Measurements from ENCODE around the gene NEURL2.
A peak's percentile ranks its signal among the peaks of the same experiment; 100 is the strongest.
"Not testable (repeated sequence)": the region's sequence is repeated elsewhere in the genome, so short reads cannot be mapped to it uniquely, and the experiment has no call there.

The NEURL2 gene

GRCh38 chr20:45882469-45883099 lies 8.4 kb downstream of the NEURL2 start:
- Histone ChIP-seq H3K36me3 (replicated peaks) (peaks cover 20% of the 10 kb centered on the region), H3K4me1 (no peaks in the 10 kb centered on the region), H3K27me3 (ENCODE audit: low read depth) (no peaks in the 10 kb centered on the region), H3K9me3 (no peaks in the 10 kb centered on the region), H3K4me3 (no peak overlapping the region)
- in situ Hi-C loops (cut with MboI; ENCODE audit: low sequenced_read_pairs): no loop called here
- no peak for DNase-seq (ENCODE audit: low spot score in 2 of 2)

GRCh38 chr20:45880988-45881788 lies 9.8 kb downstream of the NEURL2 start, which contains the start of gene ZSWIM1:
TSS of gene ZSWIM1 (plus strand) at chr20:45881227. CDS start at chr20:45882593, 1,366 bp downstream.
- peak; percentile 96 to 99 for DNase-seq (ENCODE audit: low spot score in 2 of 2)
- in situ Hi-C loops (cut with MboI; ENCODE audit: low sequenced_read_pairs): no loop called here
- no peaks in the 10 kb centered on the region for H3K4me1 ChIP-seq
- no peaks in the 10 kb centered on the region for H3K9me3 ChIP-seq
- peak within 1 kb of the TSS; percentile 51 for H3K4me3 ChIP-seq
- peaks cover 22% of the 10 kb centered on the region for H3K36me3 ChIP-seq (replicated peaks)
- no peaks in the 10 kb centered on the region for H3K27me3 ChIP-seq (ENCODE audit: low read depth)

GRCh38 chr20:45878076-45878761 lies 12.8 kb downstream of the NEURL2 start:
- no peak for DNase-seq (ENCODE audit: low spot score in 2 of 2)
- H3K9me3 ChIP-seq: no peaks in the 10 kb centered on the region
- peaks cover 14% of the 10 kb centered on the region for H3K36me3 ChIP-seq (replicated peaks)
- H3K27me3 ChIP-seq (ENCODE audit: low read depth): no peaks in the 10 kb centered on the region
- H3K4me1 ChIP-seq: no peaks in the 10 kb centered on the region
- in situ Hi-C loops (cut with MboI; ENCODE audit: low sequenced_read_pairs): no loop called here
- no peak overlapping the region for H3K4me3 ChIP-seq

- Histone ChIP-seq H3K27me3 (ENCODE audit: low read depth) (no peaks in the 10 kb centered on the region), H3K4me3 (no peak overlapping the region), H3K4me1 (no peaks in the 10 kb centered on the region), H3K9me3 (no peaks in the 10 kb centered on the region), H3K36me3 (replicated peaks) (peaks cover 2% of the 10 kb centered on the region; the same call in 1 of the 2 replicates)
- DNase-seq (ENCODE audit: low spot score in 2 of 2): no peak
- in situ Hi-C loops (cut with MboI; ENCODE audit: low sequenced_read_pairs): no loop called here
Measured at GRCh38 chr20:45874576-45874975, 16.4 kb downstream of the NEURL2 start.

DNA sequence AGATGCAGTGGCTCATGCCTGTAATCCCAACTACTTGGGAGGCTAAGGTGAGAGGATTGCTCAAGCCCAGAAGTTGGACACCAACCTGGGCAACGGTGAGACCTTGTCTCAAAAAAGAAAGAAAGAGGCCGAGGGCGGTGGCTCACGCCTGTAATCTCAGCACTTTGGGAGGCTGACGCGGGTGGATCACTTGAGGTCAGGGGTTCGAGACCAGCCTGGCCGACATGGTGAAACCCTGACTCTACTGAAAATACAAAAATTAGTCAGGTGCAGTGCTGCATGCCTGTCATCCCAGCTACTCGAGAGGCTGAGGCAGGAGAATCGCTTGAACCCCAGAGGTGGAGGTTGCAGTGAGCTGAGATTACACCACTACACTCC lies 16.9 kb downstream of the NEURL2 start:
- DNase-seq (ENCODE audit: low spot score in 2 of 2); H3K36me3 ChIP-seq (replicated peaks); H3K27me3 ChIP-seq (ENCODE audit: low read depth); H3K4me1 ChIP-seq; H3K9me3 ChIP-seq; in situ Hi-C loops (cut with MboI; ENCODE audit: low sequenced_read_pairs); H3K4me3 ChIP-seq: not testable (repeated sequence)

DNA sequence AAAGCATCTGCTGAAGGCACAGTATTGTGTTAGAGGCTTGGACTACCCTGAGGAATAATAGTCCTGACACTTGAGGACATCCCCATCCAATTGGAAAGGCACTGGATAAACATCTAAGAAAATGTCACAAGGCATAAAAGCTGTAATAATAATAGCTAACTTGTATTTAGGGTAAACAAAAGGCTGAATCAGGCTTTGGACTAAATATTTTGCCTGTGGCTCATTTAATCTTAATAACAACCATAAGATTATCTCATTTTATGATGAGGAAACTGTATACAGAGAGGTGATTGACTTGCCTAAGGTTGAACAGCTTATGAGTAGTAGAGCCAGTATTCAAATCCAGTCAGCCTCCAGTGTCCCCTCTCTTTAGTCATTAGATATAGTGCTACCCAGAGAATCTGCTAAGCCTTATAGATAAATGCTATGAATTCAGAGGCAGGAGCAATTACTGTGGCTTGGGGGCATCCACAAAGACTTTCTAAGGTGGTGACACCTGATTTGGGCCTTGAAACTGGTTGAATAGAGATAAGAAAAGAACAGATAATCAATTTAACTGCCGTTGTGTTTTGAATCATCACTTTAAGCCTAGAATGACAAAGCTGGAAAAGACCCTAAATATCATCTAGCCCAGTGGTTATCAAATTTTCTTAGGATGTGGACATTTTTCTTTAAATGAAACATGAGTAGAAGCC lies 17.5 kb downstream of the NEURL2 start:
- no peaks in the 10 kb centered on the region for H3K9me3 ChIP-seq
- peaks cover 2% of the 10 kb centered on the region; the same call in 1 of the 2 replicates for H3K36me3 ChIP-seq (replicated peaks)
- in situ Hi-C loops (cut with MboI; ENCODE audit: low sequenced_read_pairs): no loop called here
- no peaks in the 10 kb centered on the region for H3K27me3 ChIP-seq (ENCODE audit: low read depth)
- no peak overlapping the region for H3K4me3 ChIP-seq
- DNase-seq (ENCODE audit: low spot score in 2 of 2): no peak
- no peaks in the 10 kb centered on the region for H3K4me1 ChIP-seq

GRCh38 chr20:45872626-45873025 lies 18.4 kb downstream of the NEURL2 start:
- Histone ChIP-seq H3K4me3 (no peak overlapping the region), H3K9me3 (no peaks in the 10 kb centered on the region), H3K36me3 (replicated peaks) (peaks cover 2% of the 10 kb centered on the region; the same call in 1 of the 2 replicates), H3K4me1 (no peaks in the 10 kb centered on the region), H3K27me3 (ENCODE audit: low read depth) (no peaks in the 10 kb centered on the region)
- in situ Hi-C loops (cut with MboI; ENCODE audit: low sequenced_read_pairs): no loop called here
- DNase-seq (ENCODE audit: low spot score in 2 of 2): no peak

DNA sequence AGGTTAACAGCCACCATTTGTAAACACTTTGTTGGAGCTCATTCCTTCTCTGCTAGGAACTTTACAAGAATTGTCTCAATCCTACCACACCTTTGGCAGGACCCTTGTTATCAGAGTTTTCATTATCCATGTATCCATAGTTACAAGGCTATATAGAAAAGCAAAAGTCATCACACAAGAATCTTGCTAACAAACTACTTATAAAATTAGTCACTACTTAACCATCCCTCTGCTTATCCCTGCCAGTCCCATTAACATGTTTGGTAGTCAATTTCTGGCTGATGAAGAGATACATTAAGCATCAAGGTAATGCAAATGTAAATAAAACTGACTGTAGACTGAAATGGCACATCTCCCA lies 23.2 kb downstream of the NEURL2 start:
- no peaks in the 10 kb centered on the region for H3K36me3 ChIP-seq (replicated peaks)
- no peak overlapping the region for H3K4me3 ChIP-seq
- in situ Hi-C loops (cut with MboI; ENCODE audit: low sequenced_read_pairs): no loop called here
- no peaks in the 10 kb centered on the region for H3K27me3 ChIP-seq (ENCODE audit: low read depth)
- peaks cover 12% of the 10 kb centered on the region for H3K4me1 ChIP-seq
- no peak for DNase-seq (ENCODE audit: low spot score in 2 of 2)
- H3K9me3 ChIP-seq: no peaks in the 10 kb centered on the region

DNA sequence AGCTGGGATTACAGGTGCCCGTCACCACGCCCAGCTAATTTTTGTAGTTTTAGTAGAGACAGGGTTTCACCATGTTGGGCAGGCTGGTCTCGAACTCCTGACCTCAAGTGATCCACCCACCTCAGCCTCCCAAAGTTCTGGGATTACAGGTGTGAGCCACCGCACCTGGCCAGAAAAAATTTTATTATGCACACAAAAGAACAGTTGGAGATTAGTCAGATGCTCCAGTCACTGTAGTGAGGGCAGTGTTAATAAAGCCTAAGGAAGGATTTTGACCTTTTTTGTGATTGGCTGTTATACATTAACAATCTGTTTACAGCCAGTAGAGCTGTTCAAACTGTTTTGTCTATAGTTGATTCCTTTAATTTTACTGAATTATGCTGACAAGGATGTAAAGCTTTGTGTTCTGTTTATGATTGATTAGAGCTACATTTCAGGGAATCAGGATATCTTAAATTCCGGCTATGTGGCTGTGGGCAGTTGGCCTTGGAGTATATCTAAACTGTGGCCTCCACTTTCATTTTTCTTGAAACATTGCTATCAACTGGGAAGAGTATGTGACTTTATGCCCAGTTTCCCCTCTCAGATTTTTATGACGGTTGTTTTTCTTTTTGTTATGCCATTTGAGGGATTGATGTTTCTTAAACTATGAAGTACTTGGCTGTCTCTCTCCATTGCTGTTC lies 23.7 kb downstream of the NEURL2 start:
- H3K9me3 ChIP-seq: no peaks in the 10 kb centered on the region
- in situ Hi-C loops (cut with MboI; ENCODE audit: low sequenced_read_pairs): no loop called here
- no peaks in the 10 kb centered on the region for H3K36me3 ChIP-seq (replicated peaks)
- no peaks in the 10 kb centered on the region for H3K27me3 ChIP-seq (ENCODE audit: low read depth)
- no peak for DNase-seq (ENCODE audit: low spot score in 2 of 2)
- H3K4me1 ChIP-seq: peaks cover 12% of the 10 kb centered on the region
- H3K4me3 ChIP-seq: no peak overlapping the region

DNA sequence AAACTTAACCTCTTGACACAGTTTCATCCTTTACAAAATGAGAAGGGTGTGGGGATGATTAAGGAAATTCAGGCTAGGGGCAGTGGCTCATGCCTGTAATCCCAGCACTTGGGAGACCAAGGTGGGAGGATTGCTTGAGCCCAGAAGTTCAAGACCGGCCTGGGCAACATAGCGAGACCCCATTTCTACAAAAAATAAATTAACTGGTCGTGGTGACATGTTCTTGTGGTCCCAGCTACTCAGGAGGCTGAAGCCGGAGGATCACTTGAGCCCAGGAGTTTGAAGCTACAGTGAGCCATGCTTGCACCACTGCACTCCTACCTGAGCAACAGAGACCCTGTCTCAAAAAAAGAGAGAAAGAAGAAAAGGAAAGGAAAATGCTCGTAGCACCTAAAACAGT lies 24.6 kb downstream of the NEURL2 start:
- Histone ChIP-seq H3K27me3 (ENCODE audit: low read depth) (no peaks in the 10 kb centered on the region), H3K36me3 (replicated peaks) (no peaks in the 10 kb centered on the region), H3K4me3 (no peak overlapping the region), H3K4me1 (peaks cover 12% of the 10 kb centered on the region), H3K9me3 (no peaks in the 10 kb centered on the region)
- no peak for DNase-seq (ENCODE audit: low spot score in 2 of 2)
- in situ Hi-C loops (cut with MboI; ENCODE audit: low sequenced_read_pairs): no loop called here

DNA sequence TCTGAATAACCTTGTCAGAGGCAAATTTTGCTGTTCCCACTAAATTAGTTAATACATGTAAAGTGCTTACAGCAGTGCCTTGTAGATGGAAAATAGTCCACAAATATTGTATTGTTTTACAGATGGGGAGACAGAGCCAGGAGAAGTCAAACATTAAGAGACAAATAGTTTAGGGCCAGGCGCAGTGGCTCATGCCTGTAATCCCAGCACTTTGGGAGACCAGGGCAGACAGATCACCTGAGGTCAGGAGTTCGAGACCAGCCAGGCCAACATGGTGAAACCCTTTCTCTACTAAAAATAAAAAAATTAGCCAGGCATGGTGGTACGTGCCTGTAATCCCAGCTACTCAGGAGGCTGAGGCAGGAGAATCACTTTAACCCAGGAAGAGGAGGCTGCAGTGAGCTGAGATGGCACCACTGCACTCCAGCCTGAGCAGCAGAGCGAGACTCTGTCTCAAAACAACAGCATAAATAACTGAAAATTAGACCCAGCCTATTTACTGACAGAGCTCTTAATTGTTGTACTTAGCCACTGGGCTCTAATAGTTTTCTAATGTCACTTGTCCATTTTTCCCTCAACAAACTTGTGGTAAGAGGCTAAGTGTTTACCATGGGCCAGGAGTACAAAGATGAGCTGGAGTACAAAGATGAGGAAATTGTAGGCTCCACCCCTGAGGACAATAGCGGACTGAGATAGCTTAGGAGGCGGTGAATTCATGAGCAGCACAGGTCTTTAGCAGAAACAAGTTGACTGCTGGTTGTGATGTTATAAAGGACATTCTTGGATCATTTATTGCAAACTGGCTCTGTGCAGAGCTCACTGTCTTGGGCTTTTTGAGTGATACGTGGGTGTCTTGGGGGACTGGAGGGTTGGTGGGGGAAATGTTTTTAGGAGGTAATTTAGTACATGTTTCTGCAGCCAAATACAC lies 27.2 kb downstream of the NEURL2 start:
- DNase-seq (ENCODE audit: low spot score in 2 of 2): peak in 1 of 2 experiments; percentile 26
- Histone ChIP-seq H3K27me3 (ENCODE audit: low read depth) (no peaks in the 10 kb centered on the region), H3K9me3 (no peaks in the 10 kb centered on the region), H3K36me3 (replicated peaks) (no peaks in the 10 kb centered on the region), H3K4me1 (peaks cover 13% of the 10 kb centered on the region), H3K4me3 (no peak overlapping the region)
- in situ Hi-C loops (cut with MboI; ENCODE audit: low sequenced_read_pairs): no loop called here

DNA sequence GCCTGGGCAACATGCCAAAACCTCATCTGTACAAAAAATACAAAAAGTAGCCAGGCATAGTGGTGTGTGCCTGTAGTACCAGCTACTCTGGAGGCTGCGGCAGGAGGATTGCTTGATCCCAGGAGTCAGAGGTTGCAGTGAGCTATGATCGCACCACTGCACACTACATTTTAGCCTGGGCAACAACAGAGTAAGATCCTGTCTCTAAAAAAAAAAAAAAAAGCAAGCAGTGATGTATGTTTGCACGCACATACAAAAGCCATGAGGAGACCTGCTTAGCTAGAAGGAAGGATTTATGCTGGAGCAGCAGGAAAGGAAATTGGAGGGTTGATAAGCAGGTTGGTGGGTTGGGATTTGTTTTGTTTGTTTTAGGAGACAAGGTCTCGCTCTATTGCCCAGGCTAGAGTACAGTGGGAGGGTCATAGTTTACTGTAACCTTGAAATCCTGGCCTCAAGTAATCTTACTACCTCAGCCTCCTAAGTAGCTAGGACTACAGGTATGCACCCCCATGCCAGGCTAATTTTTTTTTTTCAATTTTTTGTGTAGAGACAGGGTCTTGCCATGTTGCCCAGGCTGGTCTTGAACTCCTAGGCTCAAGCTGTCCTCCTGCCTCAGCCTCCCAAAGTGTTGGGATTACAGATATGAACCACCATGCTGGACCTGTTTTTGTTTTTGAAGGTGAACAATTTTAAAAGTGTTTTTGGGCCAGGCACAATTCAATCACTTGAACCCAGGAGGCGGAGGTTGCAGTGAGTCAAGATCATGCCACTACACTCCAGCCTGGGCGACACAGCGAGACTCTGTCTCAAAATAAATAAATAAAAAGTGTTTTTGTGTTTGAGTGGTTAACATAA lies 29.6 kb downstream of the NEURL2 start:
- Histone ChIP-seq H3K36me3 (replicated peaks) (no peaks in the 10 kb centered on the region), H3K9me3 (no peaks in the 10 kb centered on the region), H3K4me3 (no peak overlapping the region), H3K27me3 (ENCODE audit: low read depth) (no peaks in the 10 kb centered on the region), H3K4me1 (peaks cover 25% of the 10 kb centered on the region)
- in situ Hi-C loops (cut with MboI; ENCODE audit: low sequenced_read_pairs): no loop called here
- DNase-seq (ENCODE audit: low spot score in 2 of 2): peak in 1 of 2 experiments; percentile 49
